ENCODE data around the gene PLSCR1. TPM values are rescaled to one million over a fixed set of nuclear protein-coding genes. Genes with fewer than 3 reads are reported as not detected.

Gene PLSCR1
- total and polyA plus RNA-seq, 2 of the 4 experiments (the other 2 are of a cell fraction): 5.6 to 13.2 TPM

DNA sequence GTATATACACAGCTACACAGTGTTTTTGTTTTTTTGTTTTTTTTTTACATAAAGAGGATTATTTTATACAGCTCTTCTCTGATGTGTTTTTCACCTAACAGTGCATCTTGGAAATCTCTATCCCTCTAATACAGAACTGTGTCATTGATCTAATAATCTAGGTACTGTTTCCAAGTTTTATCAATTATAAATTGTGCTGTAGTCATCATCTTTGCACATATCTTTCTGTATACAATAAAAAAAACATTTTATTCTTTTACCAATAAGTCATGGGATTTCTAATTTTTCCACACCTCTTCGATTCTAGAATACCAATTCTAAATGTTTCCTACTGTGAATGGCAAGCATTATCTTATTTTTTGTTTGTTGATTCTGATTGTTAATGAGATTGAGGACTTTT is 73.4 kb downstream of the PLSCR1 start:
- WGBS, 2 experiments (ENCODE audit: extremely low coverage in 2 of 2, insufficient read length in 1 of 2): no CpG with 5 or more reads among the region's 1 CpG
- POLR2A ChIA-PET (ENCODE audit: unreplicated experiment): no interaction called here

More for the DNA sequence above, 73.4 kb downstream of the PLSCR1 start:
- Histone ChIP-seq H3K18ac (ENCODE audit: low read depth, low read length) (no peak overlapping the region), H3K27ac (ENCODE audit: insufficient read depth, low read length) (no peak overlapping the region), H3K9ac (ENCODE audit: low read depth, low read length) (no peak overlapping the region), H3K4me1 (ENCODE audit: control insufficient read depth, insufficient read depth, low read length) (peaks cover 4% of the 10 kb centered on the region), H4K20me1 (ENCODE audit: insufficient read depth, low read length) (no peaks in the 10 kb centered on the region), H2AK5ac (ENCODE audit: low read depth, low read length) (no peak overlapping the region), H3K79me1 (ENCODE audit: low read depth in 1 of 2, low read length in 2 of 2) (no peaks in the 10 kb centered on the region), H4K91ac (ENCODE audit: insufficient read depth, low read depth, low read length) (no peak overlapping the region), H3K36me3 (ENCODE audit: control insufficient read depth, insufficient read depth, low read length) (no peaks in the 10 kb centered on the region), H3K9me1 (ENCODE audit: insufficient read depth, low read length) (no peaks in the 10 kb centered on the region), H2BK20ac (ENCODE audit: low read depth, low read length) (no peak overlapping the region), H3K23ac (ENCODE audit: low read depth, low read length) (no peak overlapping the region), H3K56ac (ENCODE audit: extremely low read depth, insufficient read depth, low read length) (no peak overlapping the region), H2BK120ac (ENCODE audit: low read depth, low read length) (no peak overlapping the region), H3K14ac (replicated peaks; ENCODE audit: low read depth, low read length) (no peak overlapping the region), H3K27me3 (ENCODE audit: control insufficient read depth, insufficient read depth, low read length) (no peaks in the 10 kb centered on the region; the same call in 1 of the 2 replicates), H2BK15ac (ENCODE audit: low read depth, low read length) (no peak overlapping the region), H3K4me3 (ENCODE audit: insufficient read depth, low read depth, low read length) (no peak overlapping the region), H3K4me2 (ENCODE audit: low read depth, low read length) (no peak overlapping the region), H2AK9ac (replicated peaks; ENCODE audit: low read depth, low read length, poor library complexity) (no peak overlapping the region), H2BK5ac (ENCODE audit: low read depth, low read length, poor library complexity, severe bottlenecking) (no peak overlapping the region), H3K4ac (ENCODE audit: low read depth, low read length) (no peak overlapping the region), H4K5ac (ENCODE audit: low read depth, low read length) (no peak overlapping the region), H4K8ac (ENCODE audit: low read depth in 2 of 2, low read length in 2 of 2) (no peak overlapping the region), H2AFZ (replicated peaks; ENCODE audit: low read length, poor library complexity) (no peak overlapping the region), H3K9me3 (ENCODE audit: control insufficient read depth, insufficient read depth, low read length) (no peaks in the 10 kb centered on the region)
- in situ Hi-C loops (cut with MboI; ENCODE audit: low sequenced_read_pairs) (no loop called here), dilution Hi-C loops (cut with HindIII; ENCODE audit: low sequenced_read_pairs, unreplicated experiment) (no loop called here), intact Hi-C loops (cut with micrococcal nuclease) (no loop called here)
- no TSS peak for BruUV-seq (replicated peaks)
- DNase-seq (no peak), ATAC-seq (ENCODE audit: low read depth) (no peak)
- CTCF ChIA-PET: no interaction called here
- TF ChIP-seq MAFK (IDR thresholded peaks at IDR 0.05; ENCODE audit: low read depth, low read length) (peak; percentile 73), FOS (IDR thresholded peaks at IDR 0.05; ENCODE audit: low read depth, low read length) (no peak)

All from IMR-90 (cell line).